MM.1S (cell line): ENCODE results near the gene MAP2K2.

Experiments used
- EZH2 ChIP-seq: fragments of 300-600 bp; sonication (generic); optimal IDR thresholded peaks from 2 replicates; pipeline ENCODE3; 2017; ENCODE audit warnings: low read depth, mild to moderate bottlenecking, antibody characterized with exemption, low read length, mixed read lengths
- EZH2phosphoT487 ChIP-seq: fragments of 300-600 bp; sonication (generic); IDR thresholded peaks from 2 replicates; pipeline ENCODE4 v1.6.1; 2018; ENCODE audit warnings: antibody characterized with exemption, low read length
- TF ChIP-seq, protein P1 (sequence below): fragments of 300-600 bp; sonication (generic); IDR thresholded peaks from 2 replicates; pipeline ENCODE4 v1.5.1; 2016; ENCODE audit warnings: antibody characterized with exemption, low read length, mixed read lengths

- TF ChIP-seq, protein P1, sequence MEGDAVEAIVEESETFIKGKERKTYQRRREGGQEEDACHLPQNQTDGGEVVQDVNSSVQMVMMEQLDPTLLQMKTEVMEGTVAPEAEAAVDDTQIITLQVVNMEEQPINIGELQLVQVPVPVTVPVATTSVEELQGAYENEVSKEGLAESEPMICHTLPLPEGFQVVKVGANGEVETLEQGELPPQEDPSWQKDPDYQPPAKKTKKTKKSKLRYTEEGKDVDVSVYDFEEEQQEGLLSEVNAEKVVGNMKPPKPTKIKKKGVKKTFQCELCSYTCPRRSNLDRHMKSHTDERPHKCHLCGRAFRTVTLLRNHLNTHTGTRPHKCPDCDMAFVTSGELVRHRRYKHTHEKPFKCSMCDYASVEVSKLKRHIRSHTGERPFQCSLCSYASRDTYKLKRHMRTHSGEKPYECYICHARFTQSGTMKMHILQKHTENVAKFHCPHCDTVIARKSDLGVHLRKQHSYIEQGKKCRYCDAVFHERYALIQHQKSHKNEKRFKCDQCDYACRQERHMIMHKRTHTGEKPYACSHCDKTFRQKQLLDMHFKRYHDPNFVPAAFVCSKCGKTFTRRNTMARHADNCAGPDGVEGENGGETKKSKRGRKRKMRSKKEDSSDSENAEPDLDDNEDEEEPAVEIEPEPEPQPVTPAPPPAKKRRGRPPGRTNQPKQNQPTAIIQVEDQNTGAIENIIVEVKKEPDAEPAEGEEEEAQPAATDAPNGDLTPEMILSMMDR = no peak
- TF ChIP-seq EZH2 = no peak
- TF ChIP-seq EZH2phosphoT487 = no peak
Measured at GRCh38 chr19:4172861-4173473, 49.0 kb upstream of the MAP2K2 start.
